Left lung (tissue), 10 donors: ENCODE measurements around the gene HDAC4. TPM values are rescaled to one million over a fixed set of nuclear protein-coding genes. Genes with fewer than 3 reads are reported as not detected.

Source experiments
- ATAC-seq: fragments of 200-7000 bp; cut with Tn5 transposase; one replicate; pipeline ENCODE4 v1.9.1; 2020; ENCODE audit warnings: moderate library complexity
- DNase-seq, 4 donors: peaks; one replicate each; pipeline ENCODE4 v3.0.0-alpha.2; 2013 to 2020
- H3K27ac ChIP-seq, 2 donors: fragments of 200-600 bp; sonication (generic) in 1 of 2; one replicate each; pipeline versions ENCODE4 v1.5.0 to v1.8.0; 2020 to 2021
- H3K27me3 ChIP-seq, 2 donors: fragments of 200-600 bp; sonication (generic) in 1 of 2; one replicate each; pipeline versions ENCODE4 v1.5.0 to v1.8.0; 2020 to 2021
- H3K36me3 ChIP-seq, 2 donors: fragments of 200-600 bp; sonication (generic) in 1 of 2; one replicate each; pipeline versions ENCODE4 v1.5.0 to v1.8.0; 2020 to 2021
- H3K4me1 ChIP-seq, 2 donors: fragments of 200-600 bp; one replicate each; pipeline ENCODE4 v1.8.0; 2021
- H3K4me3 ChIP-seq, 2 donors: fragments of 200-600 bp; sonication (generic) in 1 of 2; one replicate each; pipeline versions ENCODE4 v1.5.0 to v1.8.0; 2020 to 2021; ENCODE audit warnings: mild to moderate bottlenecking in 1 of 2
- H3K9me3 ChIP-seq, 2 donors: fragments of 200-600 bp; sonication (generic) in 1 of 2; one replicate each; pipeline versions ENCODE4 v1.5.0 to v1.8.0; 2020 to 2021
- CTCF ChIP-seq, 2 donors: fragments of 200-600 bp; sonication (generic) in 1 of 2; IDR thresholded peaks; one replicate each; pipeline versions ENCODE4 v1.5.0 to v1.8.0; 2021; ENCODE audit warnings: antibody characterized with exemption in 2 of 2
- intact Hi-C, 2 donors: fragments of 100-400 bp; cut with DNase I; formaldehyde crosslinking; loops; one replicate each; pipeline versions ENCODE4 v1.11.2 to v1.14.2; 2022
- polyA plus RNA-seq, 6 donors: library from polyadenylated mRNA; unstranded; fragments of 120-200 nt; gene quantifications; one replicate each; pipeline ENCODE4 v1.2.1, GENCODE V29; 2013; ENCODE audit not compliant: insufficient read length in 6 of 6
- total RNA-seq, 2 donors: library from RNA; stranded (reverse); fragmentation: NEBNext Ultra II Directional; extraction: Animal tissue kit (Norgen Biotek cat#: 25700); gene quantifications; one replicate each; pipeline ENCODE4 v1.2.1, GENCODE V29; 2021
- donor health status: DM: no; HTN: yes; CAD: no.
- donor health status: DM: no; HTN: no; CAD: no.

Gene HDAC4
- total and polyA plus RNA-seq, 8 donors, result 9.9 to 36.8 (median 12.8) TPM

GRCh38 chr2:239368906-239369552 lies 31.8 kb downstream of the HDAC4 start:
- H3K36me3 ChIP-seq, result peaks cover 0 to 7% of the 10 kb centered on the region in 2 donors
- intact Hi-C loops, result no loop called here
- peaks cover 0 to 16% of the 10 kb centered on the region in 2 donors for H3K4me1 ChIP-seq
- DNase-seq (no peak), ATAC-seq (no peak)
- TF ChIP-seq CTCF (IDR thresholded peaks at IDR 0.05), result no peak
- peak overlapping the region in 1 of 2 donors; percentile 30 for H3K27ac ChIP-seq
- no peaks in the 10 kb centered on the region for H3K27me3 ChIP-seq
- H3K4me3 ChIP-seq, result no peak overlapping the region
- no peaks in the 10 kb centered on the region for H3K9me3 ChIP-seq

GRCh38 chr2:239368321-239368720 lies 32.5 kb downstream of the HDAC4 start:
- H3K4me3 ChIP-seq, result no peak overlapping the region
- no peaks in the 10 kb centered on the region for H3K27me3 ChIP-seq
- no peak for TF ChIP-seq CTCF (IDR thresholded peaks at IDR 0.05)

GRCh38 chr2:239366740-239367139 lies 34.1 kb downstream of the HDAC4 start:
- no peak for TF ChIP-seq CTCF (IDR thresholded peaks at IDR 0.05)
- Histone ChIP-seq H3K4me3 (no peak overlapping the region), H3K27ac (no peak overlapping the region), H3K4me1 (peaks cover 0 to 16% of the 10 kb centered on the region in 2 donors), H3K9me3 (no peaks in the 10 kb centered on the region), H3K36me3 (no peaks in the 10 kb centered on the region), H3K27me3 (no peaks in the 10 kb centered on the region)
- no peak for ATAC-seq
- intact Hi-C loops, result no loop called here
- DNase-seq, result no peak

More at GRCh38 chr2:239368321-239368720, 32.5 kb downstream of the HDAC4 start:
- ATAC-seq, result no peak
- H3K27ac ChIP-seq, result no peak overlapping the region
- H3K4me1 ChIP-seq, result peaks cover 0 to 16% of the 10 kb centered on the region in 2 donors
- H3K36me3 ChIP-seq, result peaks cover 0 to 2% of the 10 kb centered on the region in 2 donors
- no peak for DNase-seq
- no peaks in the 10 kb centered on the region for H3K9me3 ChIP-seq
- intact Hi-C loops, result no loop called here

GRCh38 chr2:239365782-239366435 lies 34.9 kb downstream of the HDAC4 start:
- no peaks in the 10 kb centered on the region for H3K36me3 ChIP-seq
- no peaks in the 10 kb centered on the region for H3K27me3 ChIP-seq
- H3K9me3 ChIP-seq, result no peaks in the 10 kb centered on the region
- no peak overlapping the region for H3K27ac ChIP-seq
- intact Hi-C loops, result no loop called here
- peaks cover 0 to 16% of the 10 kb centered on the region in 2 donors for H3K4me1 ChIP-seq
- TF ChIP-seq CTCF (IDR thresholded peaks at IDR 0.05), result no peak
- no peak for DNase-seq
- ATAC-seq, result no peak
- H3K4me3 ChIP-seq, result no peak overlapping the region

- H3K36me3 ChIP-seq, result no peaks in the 10 kb centered on the region
- DNase-seq, result no peak
- ATAC-seq, result no peak
- H3K27me3 ChIP-seq, result no peaks in the 10 kb centered on the region
- no peak overlapping the region for H3K4me3 ChIP-seq
- no peak for TF ChIP-seq CTCF (IDR thresholded peaks at IDR 0.05)
- H3K4me1 ChIP-seq, result peaks cover 0 to 12% of the 10 kb centered on the region in 2 donors
- intact Hi-C loops, result no loop called here
- H3K9me3 ChIP-seq, result no peaks in the 10 kb centered on the region
- H3K27ac ChIP-seq, result no peak overlapping the region
These were observed 35.6 kb downstream of the HDAC4 start for GRCh38 chr2:239365071-239365781.
